ENCODE data around the gene ZNF474.
A peak's percentile ranks its signal among the peaks of the same experiment; 100 is the strongest.

The ZNF474 gene

GRCh38 chr5:122119205-122119604 lies 10.1 kb upstream of the ZNF474 start:
- no peak overlapping the region for H3K4me3 ChIP-seq (ENCODE audit: low read depth in 1 of 2, low read length in 2 of 2)
- H3K27me3 ChIP-seq (ENCODE audit: low read depth, low read length), result no peaks in the 10 kb centered on the region
- H3K9me3 ChIP-seq (ENCODE audit: control insufficient read depth in 1 of 2, low read length in 2 of 2), result no peaks in the 10 kb centered on the region
- H3K36me3 ChIP-seq (ENCODE audit: control insufficient read depth in 1 of 2, insufficient read depth in 2 of 2, low read length in 2 of 2), result no peaks in the 10 kb centered on the region
- H3K27ac ChIP-seq (ENCODE audit: low read length), result no peak overlapping the region
- no peaks in the 10 kb centered on the region for H3K4me1 ChIP-seq (ENCODE audit: control insufficient read depth in 1 of 2, insufficient read depth in 2 of 2, low read length in 2 of 2)

DNA sequence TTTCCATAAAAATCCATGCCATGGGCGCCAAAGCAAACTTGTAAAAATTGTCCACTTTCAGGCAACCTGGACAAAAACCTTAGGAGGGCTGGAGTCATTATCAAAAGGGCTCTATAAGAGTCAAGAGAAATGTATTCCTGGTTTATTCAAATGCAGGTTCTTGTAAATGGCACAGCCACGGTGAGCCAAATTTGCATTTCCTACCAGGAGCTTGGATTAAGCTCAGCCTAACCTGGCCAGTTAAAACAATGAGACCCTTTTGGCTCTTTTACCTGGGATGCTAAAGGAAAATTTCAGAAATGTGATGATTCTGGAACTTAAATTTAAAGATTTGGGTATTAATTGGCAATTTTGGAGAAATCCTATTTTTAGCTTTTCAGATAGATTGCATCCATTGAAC lies 8.9 kb upstream of the ZNF474 start:
- Histone ChIP-seq H3K36me3 (ENCODE audit: control insufficient read depth in 1 of 2, insufficient read depth in 2 of 2, low read length in 2 of 2) (no peaks in the 10 kb centered on the region), H3K4me1 (ENCODE audit: control insufficient read depth in 1 of 2, insufficient read depth in 2 of 2, low read length in 2 of 2) (no peaks in the 10 kb centered on the region), H3K9me3 (ENCODE audit: control insufficient read depth in 1 of 2, low read length in 2 of 2) (no peaks in the 10 kb centered on the region), H3K27me3 (ENCODE audit: low read depth, low read length) (no peaks in the 10 kb centered on the region), H3K4me3 (ENCODE audit: low read depth in 1 of 2, low read length in 2 of 2) (no peak overlapping the region), H3K27ac (ENCODE audit: low read length) (no peak overlapping the region)

DNA sequence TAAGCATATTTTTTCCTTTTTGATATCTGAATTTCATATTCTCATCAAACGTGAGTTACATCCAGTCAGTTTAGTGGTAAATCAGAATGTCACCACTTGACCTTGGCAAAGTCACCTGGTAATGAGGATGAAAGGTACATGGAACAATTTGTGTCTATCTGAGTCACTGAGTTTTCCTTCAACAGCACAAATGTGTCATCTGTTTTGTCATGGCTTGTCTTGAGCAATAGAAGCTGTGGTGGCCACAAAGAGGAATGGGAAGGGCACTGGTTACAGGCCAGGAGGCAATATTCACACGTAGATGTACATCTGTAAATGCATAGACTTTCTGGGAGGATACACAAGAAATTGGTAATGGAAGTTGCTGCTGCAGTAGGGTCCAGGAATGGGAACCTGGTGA lies 8.4 kb upstream of the ZNF474 start:
- Histone ChIP-seq H3K9me3 (ENCODE audit: control insufficient read depth in 1 of 2, low read length in 2 of 2) (no peaks in the 10 kb centered on the region), H3K27ac (ENCODE audit: low read length) (no peak overlapping the region), H3K27me3 (ENCODE audit: low read depth, low read length) (no peaks in the 10 kb centered on the region), H3K36me3 (ENCODE audit: control insufficient read depth in 1 of 2, insufficient read depth in 2 of 2, low read length in 2 of 2) (no peaks in the 10 kb centered on the region), H3K4me3 (ENCODE audit: low read depth in 1 of 2, low read length in 2 of 2) (no peak overlapping the region), H3K4me1 (ENCODE audit: control insufficient read depth in 1 of 2, insufficient read depth in 2 of 2, low read length in 2 of 2) (peaks cover 0 to 4% of the 10 kb centered on the region in 2 donors)

GRCh38 chr5:122121479-122122465 lies 7.6 kb upstream of the ZNF474 start:
- no peak overlapping the region for H3K27ac ChIP-seq (ENCODE audit: low read length)
- peaks cover 0 to 12% of the 10 kb centered on the region in 2 donors for H3K4me1 ChIP-seq (ENCODE audit: control insufficient read depth in 1 of 2, insufficient read depth in 2 of 2, low read length in 2 of 2)
- H3K36me3 ChIP-seq (ENCODE audit: control insufficient read depth in 1 of 2, insufficient read depth in 2 of 2, low read length in 2 of 2), result no peaks in the 10 kb centered on the region
- no peaks in the 10 kb centered on the region for H3K9me3 ChIP-seq (ENCODE audit: control insufficient read depth in 1 of 2, low read length in 2 of 2)
- H3K27me3 ChIP-seq (ENCODE audit: low read depth, low read length), result no peaks in the 10 kb centered on the region
- H3K4me3 ChIP-seq (ENCODE audit: low read depth in 1 of 2, low read length in 2 of 2), result no peak overlapping the region

DNA sequence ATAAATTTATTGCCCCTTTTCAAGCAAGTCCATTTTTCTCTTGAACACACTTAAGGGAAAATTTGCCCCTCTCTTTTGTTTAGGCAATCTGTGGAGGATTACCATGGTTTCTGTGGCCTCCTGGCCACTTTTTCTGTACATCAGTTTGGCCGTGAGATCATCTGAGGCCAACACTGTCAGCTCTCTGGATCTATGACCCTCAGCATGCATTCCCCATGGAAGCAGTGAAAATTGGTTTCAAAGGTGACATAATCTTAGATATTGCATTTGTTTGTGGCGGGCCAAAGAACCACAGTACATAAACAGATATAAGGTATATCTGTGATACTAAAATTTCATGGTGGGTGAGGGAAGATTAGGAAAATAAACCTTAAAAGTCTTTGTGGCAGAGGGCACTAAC lies 4.6 kb upstream of the ZNF474 start:
- H3K27me3 ChIP-seq (ENCODE audit: low read depth, low read length), result no peaks in the 10 kb centered on the region
- H3K9me3 ChIP-seq (ENCODE audit: control insufficient read depth in 1 of 2, low read length in 2 of 2), result no peaks in the 10 kb centered on the region
- no peak overlapping the region for H3K27ac ChIP-seq (ENCODE audit: low read length)
- H3K36me3 ChIP-seq (ENCODE audit: control insufficient read depth in 1 of 2, insufficient read depth in 2 of 2, low read length in 2 of 2), result no peaks in the 10 kb centered on the region
- no peak overlapping the region for H3K4me3 ChIP-seq (ENCODE audit: low read depth in 1 of 2, low read length in 2 of 2)
- peaks cover 0 to 19% of the 10 kb centered on the region in 2 donors for H3K4me1 ChIP-seq (ENCODE audit: control insufficient read depth in 1 of 2, insufficient read depth in 2 of 2, low read length in 2 of 2)

DNA sequence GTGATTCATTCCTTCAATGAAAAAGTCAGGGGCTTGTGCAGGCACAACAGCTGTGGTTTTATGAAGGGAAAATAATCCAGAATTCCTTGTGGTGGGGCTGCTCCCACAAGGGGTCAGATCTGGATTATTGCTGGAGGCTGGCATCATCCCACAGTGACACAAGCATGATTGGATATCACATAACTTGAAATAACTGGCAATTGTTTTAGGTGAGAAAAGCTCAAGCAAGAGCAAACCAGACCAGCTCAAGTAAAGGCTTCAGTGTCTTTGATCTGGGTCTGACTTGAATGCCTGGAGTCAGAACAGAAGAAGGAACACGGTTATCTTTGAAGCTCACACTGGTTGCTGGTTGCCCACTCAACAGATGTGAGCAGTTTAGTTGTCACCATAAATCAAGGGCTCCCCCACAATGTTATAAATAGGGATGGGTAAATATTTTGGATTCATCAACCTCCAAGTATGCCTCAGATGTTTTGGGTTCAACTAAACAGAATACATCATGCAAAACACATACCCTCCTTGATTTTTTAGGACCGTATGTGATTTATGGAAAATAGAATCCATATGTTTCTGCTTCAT lies 3.1 kb upstream of the ZNF474 start:
- Histone ChIP-seq H3K4me3 (ENCODE audit: low read depth in 1 of 2, low read length in 2 of 2) (no peak overlapping the region), H3K36me3 (ENCODE audit: control insufficient read depth in 1 of 2, insufficient read depth in 2 of 2, low read length in 2 of 2) (no peaks in the 10 kb centered on the region), H3K27ac (ENCODE audit: low read length) (peak overlapping the region; percentile 41)

GRCh38 chr5:122126756-122127321 lies 2.5 kb upstream of the ZNF474 start:
- Histone ChIP-seq H3K36me3 (ENCODE audit: control insufficient read depth in 1 of 2, insufficient read depth in 2 of 2, low read length in 2 of 2) (no peaks in the 10 kb centered on the region), H3K27ac (ENCODE audit: low read length) (peak overlapping the region; percentile 41), H3K27me3 (ENCODE audit: low read depth, low read length) (no peaks in the 10 kb centered on the region), H3K4me1 (ENCODE audit: control insufficient read depth in 1 of 2, insufficient read depth in 2 of 2, low read length in 2 of 2) (peaks cover 0 to 19% of the 10 kb centered on the region in 2 donors), H3K9me3 (ENCODE audit: control insufficient read depth in 1 of 2, low read length in 2 of 2) (no peaks in the 10 kb centered on the region), H3K4me3 (ENCODE audit: low read depth in 1 of 2, low read length in 2 of 2) (no peak overlapping the region)

More for the DNA sequence above, 3.1 kb upstream of the ZNF474 start:
- H3K27me3 ChIP-seq (ENCODE audit: low read depth, low read length), result no peaks in the 10 kb centered on the region
- H3K4me1 ChIP-seq (ENCODE audit: control insufficient read depth in 1 of 2, insufficient read depth in 2 of 2, low read length in 2 of 2), result peaks cover 0 to 19% of the 10 kb centered on the region in 2 donors
- no peaks in the 10 kb centered on the region for H3K9me3 ChIP-seq (ENCODE audit: control insufficient read depth in 1 of 2, low read length in 2 of 2)

DNA sequence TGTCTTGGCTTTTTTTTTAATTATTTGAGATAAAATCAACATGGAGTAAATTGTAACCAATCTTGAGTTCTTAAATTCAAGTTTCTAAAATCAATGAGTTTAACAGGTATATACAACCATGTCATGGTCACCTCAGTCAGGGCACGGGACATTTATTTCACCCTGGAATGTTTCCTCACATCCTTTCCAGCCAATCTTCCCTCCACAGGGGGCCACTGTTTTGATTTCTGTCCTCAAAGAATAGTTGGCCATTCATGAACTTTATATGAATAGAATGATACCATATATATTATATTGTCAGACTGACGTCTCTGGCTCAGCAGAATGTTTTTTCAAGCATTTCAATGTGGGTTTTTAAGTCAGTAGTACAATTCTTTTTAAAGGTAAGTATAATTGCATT lies 806 bp downstream of the ZNF474 start:
- Histone ChIP-seq H3K4me3 (ENCODE audit: low read depth in 1 of 2, low read length in 2 of 2) (no peak overlapping the region), H3K27me3 (ENCODE audit: low read depth, low read length) (no peaks in the 10 kb centered on the region), H3K27ac (ENCODE audit: low read length) (no peak overlapping the region), H3K9me3 (ENCODE audit: control insufficient read depth in 1 of 2, low read length in 2 of 2) (no peaks in the 10 kb centered on the region), H3K4me1 (ENCODE audit: control insufficient read depth in 1 of 2, insufficient read depth in 2 of 2, low read length in 2 of 2) (peaks cover 0 to 19% of the 10 kb centered on the region in 2 donors), H3K36me3 (ENCODE audit: control insufficient read depth in 1 of 2, insufficient read depth in 2 of 2, low read length in 2 of 2) (no peaks in the 10 kb centered on the region)

- H3K27me3 ChIP-seq (ENCODE audit: low read depth, low read length), result no peaks in the 10 kb centered on the region
- H3K27ac ChIP-seq (ENCODE audit: low read length), result no peak overlapping the region
- no peaks in the 10 kb centered on the region for H3K36me3 ChIP-seq (ENCODE audit: control insufficient read depth in 1 of 2, insufficient read depth in 2 of 2, low read length in 2 of 2)
- H3K9me3 ChIP-seq (ENCODE audit: control insufficient read depth in 1 of 2, low read length in 2 of 2), result no peaks in the 10 kb centered on the region
- H3K4me1 ChIP-seq (ENCODE audit: control insufficient read depth in 1 of 2, insufficient read depth in 2 of 2, low read length in 2 of 2), result no peaks in the 10 kb centered on the region
- no peak overlapping the region for H3K4me3 ChIP-seq (ENCODE audit: low read depth in 1 of 2, low read length in 2 of 2)
Measured at GRCh38 chr5:122137702-122138101, 8.4 kb downstream of the ZNF474 start.

- no peak overlapping the region for H3K27ac ChIP-seq (ENCODE audit: low read length)
- no peaks in the 10 kb centered on the region for H3K36me3 ChIP-seq (ENCODE audit: control insufficient read depth in 1 of 2, insufficient read depth in 2 of 2, low read length in 2 of 2)
- no peak overlapping the region for H3K4me3 ChIP-seq (ENCODE audit: low read depth in 1 of 2, low read length in 2 of 2)
- no peaks in the 10 kb centered on the region for H3K27me3 ChIP-seq (ENCODE audit: low read depth, low read length)
- H3K9me3 ChIP-seq (ENCODE audit: control insufficient read depth in 1 of 2, low read length in 2 of 2), result no peaks in the 10 kb centered on the region
- no peaks in the 10 kb centered on the region for H3K4me1 ChIP-seq (ENCODE audit: control insufficient read depth in 1 of 2, insufficient read depth in 2 of 2, low read length in 2 of 2)
Measured at GRCh38 chr5:122138356-122138755, 9.0 kb downstream of the ZNF474 start.

- Histone ChIP-seq H3K9me3 (ENCODE audit: control insufficient read depth in 1 of 2, low read length in 2 of 2) (no peaks in the 10 kb centered on the region), H3K4me3 (ENCODE audit: low read depth in 1 of 2, low read length in 2 of 2) (no peak overlapping the region), H3K36me3 (ENCODE audit: control insufficient read depth in 1 of 2, insufficient read depth in 2 of 2, low read length in 2 of 2) (no peaks in the 10 kb centered on the region), H3K27ac (ENCODE audit: low read length) (no peak overlapping the region), H3K27me3 (ENCODE audit: low read depth, low read length) (no peaks in the 10 kb centered on the region), H3K4me1 (ENCODE audit: control insufficient read depth in 1 of 2, insufficient read depth in 2 of 2, low read length in 2 of 2) (no peaks in the 10 kb centered on the region)
Measured at GRCh38 chr5:122140900-122141299, 11.6 kb downstream of the ZNF474 start.
